HepG2 (cell line): ENCODE measurements around the gene PSMD1. TPM values are rescaled to one million over a fixed set of nuclear protein-coding genes. Genes with fewer than 3 reads are reported as not detected.

ENCODE experiments used
- ASH2L ChIP-seq: fragments of 300-600, 200-600 bp; sonication (generic); IDR thresholded peaks from 2 replicates; pipeline ENCODE4 v1.7.0; 2017; ENCODE audit warnings: low read depth, mild to moderate bottlenecking, moderate library complexity, mixed read lengths, low read length; ENCODE audit not compliant: insufficient read length
- CREM ChIP-seq, 2 experiments: sonication (generic) in 1 of 2; formaldehyde crosslinking in 1 of 2; IDR thresholded peaks; 2 replicates each; pipeline versions ENCODE4 v1.4.0 to v1.6.1; 2016 to 2020; ENCODE audit warnings: antibody characterized with exemption in 1 of 2, mild to moderate bottlenecking in 1 of 2, missing genetic modification reagents in 1 of 2
- FOXO1 ChIP-seq: sonication (generic); formaldehyde crosslinking; IDR thresholded peaks from 2 replicates; pipeline ENCODE4 v1.4.0; 2020; ENCODE audit warnings: missing genetic modification reagents
- IRF2 ChIP-seq: IDR thresholded peaks from 2 replicates; pipeline ENCODE4 v1.6.1; 2018; ENCODE audit warnings: missing genetic modification reagents, missing compliant biosample characterization
- MXD3 ChIP-seq: IDR thresholded peaks from 2 replicates; pipeline ENCODE4 v1.6.1; 2016; ENCODE audit warnings: mild to moderate bottlenecking, missing biosample characterization, missing genetic modification reagents
- ZNF10 ChIP-seq: sonication (generic); formaldehyde crosslinking; IDR thresholded peaks from 2 replicates; pipeline ENCODE4 v1.4.0; 2020; ENCODE audit warnings: mild to moderate bottlenecking, low read depth, missing genetic modification reagents, borderline replicate concordance
- ZNF335 ChIP-seq: sonication (generic); formaldehyde crosslinking; IDR thresholded peaks from 2 replicates; pipeline ENCODE4 v1.4.0; 2020; ENCODE audit warnings: missing genetic modification reagents
- ZNF605 ChIP-seq: sonication (generic); formaldehyde crosslinking; IDR thresholded peaks from 2 replicates; pipeline ENCODE4 v1.8.0; 2022; ENCODE audit warnings: mild to moderate bottlenecking, missing genetic modification reagents
- ZNF687 ChIP-seq: sonication (generic); formaldehyde crosslinking; IDR thresholded peaks from 2 replicates; pipeline ENCODE4 v1.5.1; 2020; ENCODE audit warnings: mild to moderate bottlenecking, missing genetic modification reagents, moderate library complexity
- ZNF704 ChIP-seq: sonication (generic); formaldehyde crosslinking; IDR thresholded peaks from 2 replicates; pipeline ENCODE4 v1.8.1; 2023; ENCODE audit warnings: mild to moderate bottlenecking, inconsistent platforms, moderate library complexity, missing genetic modification reagents, borderline replicate concordance
- ZNF747 ChIP-seq: sonication (generic); formaldehyde crosslinking; IDR thresholded peaks from 2 replicates; pipeline ENCODE4 v1.8.1; 2023; ENCODE audit warnings: missing genetic modification reagents, mild to moderate bottlenecking, borderline replicate concordance
- ZNF781 ChIP-seq: sonication (generic); formaldehyde crosslinking; IDR thresholded peaks from 2 replicates; pipeline ENCODE4 v1.5.1; 2020; ENCODE audit warnings: borderline replicate concordance, mild to moderate bottlenecking, missing genetic modification reagents; ENCODE audit errors: not compliant biosample characterization
- polyA plus RNA-seq, 8 experiments: library from polyadenylated mRNA; depleted of rRNA in 3 of 8; stranded (reverse) in 7 of 8; unstranded in 1 of 8; fragments of >200 nt; fragmentation: Illumina TruSeq in 4 of 8; extraction: Trizol in 4 of 8; gene quantifications; 2 replicates each; pipeline versions ENCODE4 v1.2.1 to v1.2.3, GENCODE V29; 2011 to 2016; ENCODE audit warnings: low read depth in 4 of 8, missing spikeins in 1 of 8, mixed read lengths in 1 of 8; ENCODE audit not compliant: insufficient read depth in 1 of 8
- total RNA-seq, 5 experiments: library from RNA; depleted of rRNA; stranded (reverse); fragments of >200 nt; fragmentation: Illumina TruSeq; extraction: Trizol; gene quantifications; 2 replicates each; pipeline ENCODE4 v1.2.3, GENCODE V29; 2016; ENCODE audit warnings: low read depth in 1 of 5
- TF ChIP-seq, protein P1 (sequence below), 2 experiments: sonication (generic) in 1 of 2; formaldehyde crosslinking in 1 of 2; IDR thresholded peaks; 2 replicates each; pipeline versions ENCODE4 v1.4.0 to v1.6.1; 2016 to 2020; ENCODE audit warnings: borderline replicate concordance in 1 of 2, low read depth in 1 of 2, mild to moderate bottlenecking in 1 of 2, missing genetic modification reagents in 1 of 2
- TF ChIP-seq, protein P2 (sequence below): sonication (generic); formaldehyde crosslinking; conservative IDR thresholded peaks from 2 replicates; pipeline ENCODE4 v1.8.0; 2022; ENCODE audit warnings: mild to moderate bottlenecking, moderate library complexity, missing genetic modification reagents

Gene PSMD1
- total and polyA plus RNA-seq, 2 of the 13 experiments (the other 11 are each of a cell fraction or from before 2014, with no cell fraction given) = 136 to 191 TPM

DNA sequence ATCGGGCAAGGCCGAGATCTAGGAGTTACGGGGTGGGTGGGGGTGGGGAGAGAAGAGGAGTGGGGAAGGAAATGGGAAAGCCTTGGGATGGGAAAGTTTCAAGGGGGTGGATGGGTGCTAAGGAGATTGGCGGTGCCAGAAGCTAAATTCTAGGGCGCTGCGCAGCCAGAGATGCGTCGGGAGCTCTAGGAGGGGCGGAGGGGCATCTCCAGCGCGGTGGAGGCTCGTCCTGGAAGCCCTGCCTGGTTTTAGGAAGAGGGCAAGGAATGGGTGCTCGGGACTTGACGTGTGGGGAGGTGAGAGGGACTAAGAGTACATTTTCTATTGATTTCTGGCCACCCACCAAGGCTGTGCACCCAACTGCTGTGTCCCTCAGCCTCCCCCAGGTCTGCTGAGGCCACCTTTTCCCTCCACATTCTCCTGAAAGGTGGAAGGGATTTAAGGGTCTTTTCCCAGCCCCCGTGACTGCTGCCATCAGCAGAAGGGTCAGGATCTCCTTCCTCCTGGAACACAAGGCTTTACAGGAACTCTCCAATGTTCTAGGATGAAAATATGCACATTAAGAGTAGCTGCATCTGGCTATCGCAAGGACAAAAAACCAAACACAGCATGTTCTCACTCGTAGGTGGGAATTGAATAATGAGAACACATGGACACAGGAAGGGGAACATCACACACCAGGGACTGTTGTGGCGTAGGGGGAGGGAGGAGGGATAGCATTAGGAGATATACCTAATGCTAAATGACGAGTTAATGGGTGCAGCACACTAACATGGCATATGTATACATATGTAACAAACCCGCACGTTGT, 18.0 kb upstream of the PSMD1 start (continued):
- TF ChIP-seq, protein P1, sequence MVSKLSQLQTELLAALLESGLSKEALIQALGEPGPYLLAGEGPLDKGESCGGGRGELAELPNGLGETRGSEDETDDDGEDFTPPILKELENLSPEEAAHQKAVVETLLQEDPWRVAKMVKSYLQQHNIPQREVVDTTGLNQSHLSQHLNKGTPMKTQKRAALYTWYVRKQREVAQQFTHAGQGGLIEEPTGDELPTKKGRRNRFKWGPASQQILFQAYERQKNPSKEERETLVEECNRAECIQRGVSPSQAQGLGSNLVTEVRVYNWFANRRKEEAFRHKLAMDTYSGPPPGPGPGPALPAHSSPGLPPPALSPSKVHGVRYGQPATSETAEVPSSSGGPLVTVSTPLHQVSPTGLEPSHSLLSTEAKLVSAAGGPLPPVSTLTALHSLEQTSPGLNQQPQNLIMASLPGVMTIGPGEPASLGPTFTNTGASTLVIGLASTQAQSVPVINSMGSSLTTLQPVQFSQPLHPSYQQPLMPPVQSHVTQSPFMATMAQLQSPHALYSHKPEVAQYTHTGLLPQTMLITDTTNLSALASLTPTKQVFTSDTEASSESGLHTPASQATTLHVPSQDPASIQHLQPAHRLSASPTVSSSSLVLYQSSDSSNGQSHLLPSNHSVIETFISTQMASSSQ (IDR thresholded peaks at IDR 0.05; ENCODE audit: low read depth) = no peak
- TF ChIP-seq, protein P1 (CRISPR knock-in tag; IDR thresholded peaks at IDR 0.05; ENCODE audit: borderline replicate concordance) = no peak
- TF ChIP-seq IRF2 (no peak), ZNF335 (CRISPR knock-in tag) (0 out of 2 replicates have a peak, but pooled peaks have one; percentile 7), ZNF747 (CRISPR knock-in tag) (no peak), FOXO1 (CRISPR knock-in tag) (no peak), ZNF781 (CRISPR knock-in tag) (peak; percentile 59), ASH2L (no peak), MXD3 (CRISPR knock-in tag) (0 out of 2 replicates have a peak, but pooled peaks have one; percentile 3), ZNF704 (CRISPR knock-in tag) (0 out of 2 replicates have a peak, but pooled peaks have one; percentile 27), ZNF605 (peak; percentile 77; the same call in 1 of the 2 replicates), ZNF687 (CRISPR knock-in tag) (peak; percentile 56), ZNF10 (CRISPR knock-in tag) (no peak), CREM (IDR thresholded peaks at IDR 0.05) (no peak), CREM (CRISPR knock-in tag; IDR thresholded peaks at IDR 0.05) (no peak)
- TF ChIP-seq, protein P2, sequence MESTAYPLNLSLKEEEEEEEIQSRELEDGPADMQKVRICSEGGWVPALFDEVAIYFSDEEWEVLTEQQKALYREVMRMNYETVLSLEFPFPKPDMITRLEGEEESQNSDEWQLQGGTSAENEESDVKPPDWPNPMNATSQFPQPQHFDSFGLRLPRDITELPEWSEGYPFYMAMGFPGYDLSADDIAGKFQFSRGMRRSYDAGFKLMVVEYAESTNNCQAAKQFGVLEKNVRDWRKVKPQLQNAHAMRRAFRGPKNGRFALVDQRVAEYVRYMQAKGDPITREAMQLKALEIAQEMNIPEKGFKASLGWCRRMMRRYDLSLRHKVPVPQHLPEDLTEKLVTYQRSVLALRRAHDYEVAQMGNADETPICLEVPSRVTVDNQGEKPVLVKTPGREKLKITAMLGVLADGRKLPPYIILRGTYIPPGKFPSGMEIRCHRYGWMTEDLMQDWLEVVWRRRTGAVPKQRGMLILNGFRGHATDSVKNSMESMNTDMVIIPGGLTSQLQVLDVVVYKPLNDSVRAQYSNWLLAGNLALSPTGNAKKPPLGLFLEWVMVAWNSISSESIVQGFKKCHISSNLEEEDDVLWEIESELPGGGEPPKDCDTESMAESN (CRISPR knock-in tag) = no peak
